ENCODE results near the gene GBP5.
A peak's percentile ranks its signal among the peaks of the same experiment; 100 is the strongest.
"Not testable (repeated sequence)": the region's sequence is repeated elsewhere in the genome, so short reads cannot be mapped to it uniquely, and the experiment has no call there.

Gene GBP5

DNA sequence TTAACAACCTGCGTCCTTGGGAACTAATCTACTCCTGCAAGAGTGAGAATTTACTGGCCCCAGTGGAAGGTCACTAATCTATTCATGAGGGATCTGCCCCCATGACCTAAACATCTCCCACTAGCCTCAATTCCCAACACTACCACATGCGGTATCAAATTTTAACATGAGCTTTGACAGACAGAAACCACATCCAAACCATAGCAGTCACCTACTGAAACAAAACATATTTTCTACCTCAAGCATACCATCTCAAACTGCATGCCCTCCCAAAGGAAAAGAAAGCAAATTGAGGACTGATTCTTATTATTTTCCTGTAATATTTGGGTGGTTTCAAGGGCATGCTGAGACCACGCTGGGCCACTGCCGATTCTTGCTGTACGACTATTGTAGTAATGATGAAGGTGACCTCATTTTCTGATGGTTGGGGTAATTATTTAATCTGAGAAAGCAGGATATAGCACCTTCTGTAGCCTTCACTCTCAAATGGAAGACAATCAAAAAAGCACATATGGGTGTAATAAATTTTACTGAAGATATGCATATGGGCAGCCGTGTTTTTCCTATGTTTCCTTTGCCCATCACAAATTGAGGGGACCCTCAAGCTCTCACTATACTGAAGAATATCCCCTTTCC, 13.2 kb upstream of the GBP5 start:
- H3K27ac ChIP-seq: peak overlapping the region in 12 of 21 experiments; percentile 3 to 92 (median 66)
- H3K4me3 ChIP-seq: no peak overlapping the region

DNA sequence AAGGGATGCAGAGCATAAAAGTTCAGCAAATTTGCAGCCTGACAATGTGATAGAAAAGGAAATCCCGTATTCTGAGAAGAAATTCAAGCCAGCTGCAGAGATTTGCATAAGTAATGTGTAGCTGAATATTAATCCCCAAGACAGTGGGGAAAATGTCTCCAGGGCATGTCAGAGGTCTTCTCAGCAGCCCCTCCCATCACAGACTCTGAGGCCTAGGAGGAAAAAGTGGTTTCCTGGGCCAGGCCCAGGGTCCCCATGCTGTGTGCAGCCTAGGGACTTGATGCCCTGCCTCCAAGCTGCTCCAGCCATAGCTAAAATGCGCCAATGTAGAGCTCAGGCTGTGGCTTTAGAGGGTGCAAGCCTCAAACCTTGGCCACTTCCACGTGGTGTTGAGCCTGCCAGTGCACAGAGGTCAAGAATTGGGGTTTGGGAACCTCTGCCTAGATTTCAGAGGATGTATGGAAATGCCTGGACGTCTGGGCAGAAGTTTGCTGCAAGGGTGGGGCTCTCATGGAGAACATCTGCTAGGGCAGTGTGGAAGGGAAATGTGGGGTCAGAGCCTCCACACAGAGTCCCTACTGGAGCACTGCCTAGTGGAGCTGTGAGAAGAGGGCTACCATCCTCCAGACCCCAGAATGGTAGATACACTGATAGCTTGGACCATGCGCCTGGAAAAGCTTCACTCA, 11.6 kb upstream of the GBP5 start:
- H3K27ac ChIP-seq: peak overlapping the region in 2 of 21 experiments; percentile 43 to 92
- not testable (repeated sequence) for H3K4me3 ChIP-seq

DNA sequence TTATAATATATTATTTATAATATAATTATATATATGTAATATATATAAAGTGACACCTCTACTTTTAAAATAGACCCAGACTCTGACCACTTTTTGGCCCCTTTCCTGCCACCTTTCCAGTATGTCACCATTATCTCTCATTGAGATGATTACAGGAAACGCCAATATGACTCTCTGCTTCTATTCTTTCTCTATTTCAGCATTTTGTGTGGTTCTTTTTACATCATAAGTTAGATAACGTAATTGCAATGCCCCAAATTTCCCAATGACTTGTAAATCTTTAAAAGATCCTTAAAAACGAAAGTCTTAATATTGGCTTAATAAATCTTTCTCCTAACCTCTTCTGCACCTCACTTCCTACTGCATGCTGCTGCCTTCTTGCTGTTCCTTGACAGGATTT, 8.1 kb upstream of the GBP5 start:
- Histone ChIP-seq H3K4me3 (no peak overlapping the region), H3K27ac (no peak overlapping the region)

DNA sequence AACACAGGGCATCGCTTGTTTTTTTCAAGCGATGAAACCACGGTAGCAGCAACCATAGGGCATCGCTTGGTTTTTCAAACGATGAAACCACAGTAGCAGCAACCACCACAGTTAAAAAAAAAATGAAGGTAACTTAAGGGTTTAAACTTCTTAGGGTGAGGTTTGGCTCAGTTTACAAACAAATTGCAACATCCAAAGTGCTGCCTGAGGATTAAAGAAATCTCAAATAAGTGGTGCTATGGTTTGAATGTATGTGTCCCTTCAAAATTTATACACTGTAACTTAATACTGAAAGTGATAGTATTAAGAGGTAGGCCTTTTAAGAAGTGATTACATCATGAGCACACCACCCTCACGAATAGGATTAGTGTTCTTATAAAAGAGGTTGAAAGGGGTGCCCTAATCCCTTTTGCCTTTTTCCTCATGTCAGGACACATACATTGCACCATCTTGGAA, 6.4 kb upstream of the GBP5 start:
- H3K4me3 ChIP-seq: no peak overlapping the region
- H3K27ac ChIP-seq: peak overlapping the region in 8 of 21 experiments; percentile 13 to 86 (median 54)

DNA sequence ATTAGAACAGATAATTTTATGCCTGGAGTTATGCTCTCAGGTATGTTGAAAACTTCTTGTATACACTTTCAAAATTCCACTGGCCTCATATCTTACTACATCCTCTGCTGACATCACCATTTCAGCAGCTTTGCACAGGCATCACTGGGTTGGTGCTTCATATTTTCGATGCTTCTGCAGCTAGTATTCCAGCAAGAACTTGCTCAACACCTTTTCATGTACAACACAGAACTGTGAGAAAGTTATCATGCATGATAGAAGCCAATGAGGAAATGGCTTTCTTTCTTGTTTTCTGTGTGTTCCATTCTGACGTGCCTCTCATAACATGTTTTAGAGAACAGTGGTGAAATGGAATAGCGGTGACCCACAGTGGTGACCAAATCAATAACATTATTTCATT, 5.1 kb upstream of the GBP5 start:
- H3K27ac ChIP-seq: peak overlapping the region in 7 of 21 experiments; percentile 33 to 86 (median 51)
- no peak overlapping the region for H3K4me3 ChIP-seq

DNA sequence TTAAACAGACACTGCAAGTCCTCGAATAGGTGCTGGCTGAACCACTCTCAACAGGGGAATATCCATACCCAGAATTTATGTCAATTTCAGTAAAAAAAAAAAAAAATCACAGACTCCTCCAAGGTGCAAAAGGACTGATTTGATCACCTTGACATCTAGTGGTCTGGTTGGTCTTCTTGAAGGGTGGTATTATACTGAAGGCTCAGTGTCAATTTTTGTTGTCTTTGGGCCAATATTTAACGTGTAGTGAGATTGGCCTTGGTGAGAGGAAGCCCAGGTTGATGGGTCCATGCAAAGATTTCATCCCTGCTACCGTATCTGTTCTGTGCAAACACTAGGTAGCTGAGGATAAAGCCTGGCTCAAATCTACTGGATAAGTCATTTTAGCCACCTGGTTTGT, 4.0 kb upstream of the GBP5 start:
- Histone ChIP-seq H3K4me3 (no peak overlapping the region), H3K27ac (peak overlapping the region in 1 of 21 experiments; percentile 86)

DNA sequence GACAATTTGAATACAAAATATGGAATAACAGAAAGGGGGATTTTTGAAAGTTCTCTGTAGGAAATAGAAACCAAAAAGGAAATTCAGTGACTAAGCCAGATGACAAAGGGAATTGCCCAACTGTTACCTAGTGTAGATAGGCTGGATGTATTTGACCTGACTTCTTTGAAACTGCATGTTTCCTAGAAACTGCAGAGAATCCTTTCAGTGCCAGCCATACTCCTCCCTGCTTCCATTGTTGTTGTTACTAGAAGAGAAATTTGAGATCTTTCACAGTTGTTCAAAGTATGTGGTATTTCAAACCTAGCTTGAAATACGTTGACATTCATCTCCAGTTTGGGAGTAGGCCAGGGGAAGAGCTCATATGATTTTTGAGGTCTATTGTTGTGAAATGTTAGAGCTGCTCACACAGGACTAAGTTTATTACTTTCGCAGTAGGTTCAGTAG, 1.8 kb upstream of the GBP5 start:
- H3K27ac ChIP-seq: peak overlapping the region in 15 of 21 experiments; percentile 5 to 86 (median 54)
- H3K4me3 ChIP-seq: no peak overlapping the region

DNA sequence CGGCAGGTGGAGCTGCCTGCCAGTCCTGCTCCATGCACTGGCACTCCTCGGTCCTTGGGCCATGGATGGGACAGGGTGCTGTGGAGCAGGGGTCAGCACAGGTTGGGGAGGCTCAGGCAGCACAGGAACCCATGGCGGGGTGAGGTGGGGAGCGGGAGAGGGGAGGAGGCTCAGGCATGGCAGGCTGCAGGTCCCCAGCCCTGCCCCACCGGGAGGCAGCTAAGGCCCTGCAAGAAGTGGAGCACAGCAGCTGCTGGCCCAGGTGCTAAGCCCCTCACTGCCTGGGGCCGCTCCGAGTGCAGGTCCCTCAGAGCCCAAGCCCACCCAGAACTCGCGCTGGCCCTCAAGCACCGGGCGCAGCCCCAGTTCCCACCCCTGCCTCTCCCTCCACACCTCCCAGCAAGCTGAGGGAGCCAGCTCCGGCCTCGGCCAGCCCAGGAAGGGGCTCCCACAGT, 691 bp upstream of the GBP5 start:
- H3K4me3 ChIP-seq: no peak overlapping the region
- peak overlapping the region in 9 of 21 experiments; percentile 2 to 86 (median 77) for H3K27ac ChIP-seq

DNA sequence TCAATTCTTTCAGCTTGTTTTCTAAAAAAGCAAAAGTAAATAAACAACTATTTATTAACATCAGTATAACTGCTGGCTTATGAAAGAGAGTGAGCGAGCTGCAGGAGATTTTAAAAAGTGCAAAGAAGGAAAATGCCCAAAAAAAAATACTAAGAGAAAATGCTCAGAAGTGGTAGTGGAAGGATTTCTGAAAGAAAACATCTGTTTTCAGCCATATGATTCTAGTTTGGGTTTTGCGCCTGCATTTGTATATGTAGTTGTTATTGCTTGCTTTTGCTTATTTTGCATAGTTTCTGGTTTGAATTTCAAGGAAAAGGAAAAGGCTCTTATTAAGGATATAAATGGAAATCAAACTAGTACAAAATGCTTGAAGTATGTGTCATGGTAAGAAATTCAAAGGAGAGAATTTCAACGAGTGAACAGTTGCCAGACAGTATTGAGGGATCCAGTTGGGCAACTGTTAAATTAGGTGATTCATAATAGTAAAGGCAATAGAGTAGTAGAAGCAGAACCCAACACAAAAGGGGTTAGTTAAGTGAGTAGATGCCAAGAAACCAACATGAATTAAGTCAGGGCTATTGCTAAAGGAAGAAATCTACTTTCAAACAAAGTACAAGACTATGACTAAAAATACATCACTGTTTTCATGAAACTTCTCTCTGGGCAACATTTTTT, 1.2 kb downstream of the GBP5 start:
- Histone ChIP-seq H3K27ac (peak overlapping the region in 9 of 21 experiments; percentile 26 to 86 (median 77)), H3K4me3 (peak overlapping the region; percentile 5 to 36 (median 28))

DNA sequence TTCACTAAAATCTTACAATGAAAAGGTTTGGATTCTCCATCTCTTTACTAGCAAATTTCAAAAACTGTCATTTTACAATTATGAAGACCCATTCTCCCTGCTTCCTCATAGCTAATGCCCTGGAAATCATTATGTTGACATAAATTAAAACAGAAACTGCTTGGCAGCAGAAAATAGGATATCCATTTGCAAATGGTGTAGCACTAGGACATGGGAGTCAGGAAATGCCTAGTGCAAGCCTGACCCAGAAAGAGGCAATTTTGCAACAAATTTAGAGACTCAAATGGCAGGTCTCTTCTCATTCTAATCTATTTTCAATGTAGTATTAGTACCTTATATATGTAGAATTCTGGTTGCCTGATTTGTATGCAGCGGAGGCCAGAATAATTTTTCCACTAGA, 2.2 kb downstream of the GBP5 start:
- H3K4me3 ChIP-seq: peak overlapping the region in 4 of 7 experiments; percentile 5 to 36 (median 30)
- peak overlapping the region in 3 of 21 experiments; percentile 80 to 86 (median 84) for H3K27ac ChIP-seq

DNA sequence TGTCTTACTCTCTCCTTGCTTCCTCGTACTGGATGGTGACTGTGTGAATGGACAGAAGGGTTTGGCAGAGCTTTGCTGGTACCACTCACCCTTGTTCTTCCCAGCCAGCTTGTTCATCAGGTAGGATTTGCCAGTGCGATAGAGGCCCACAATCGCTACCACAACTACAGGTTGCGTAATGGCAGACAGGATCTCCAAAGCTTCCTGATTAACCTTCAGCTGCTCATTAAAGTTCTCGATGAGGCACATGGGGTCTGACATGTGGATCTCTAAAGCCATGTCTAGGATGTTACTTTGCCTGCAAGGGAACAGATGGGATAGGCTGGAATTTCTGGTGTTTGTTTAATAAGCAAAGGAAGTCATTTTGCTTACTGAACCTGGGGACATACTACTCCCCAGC, 3.4 kb downstream of the GBP5 start:
- H3K27ac ChIP-seq: peak overlapping the region in 2 of 21 experiments; percentile 19 to 86
- H3K4me3 ChIP-seq: peak overlapping the region in 1 of 7 experiments; percentile 28

DNA sequence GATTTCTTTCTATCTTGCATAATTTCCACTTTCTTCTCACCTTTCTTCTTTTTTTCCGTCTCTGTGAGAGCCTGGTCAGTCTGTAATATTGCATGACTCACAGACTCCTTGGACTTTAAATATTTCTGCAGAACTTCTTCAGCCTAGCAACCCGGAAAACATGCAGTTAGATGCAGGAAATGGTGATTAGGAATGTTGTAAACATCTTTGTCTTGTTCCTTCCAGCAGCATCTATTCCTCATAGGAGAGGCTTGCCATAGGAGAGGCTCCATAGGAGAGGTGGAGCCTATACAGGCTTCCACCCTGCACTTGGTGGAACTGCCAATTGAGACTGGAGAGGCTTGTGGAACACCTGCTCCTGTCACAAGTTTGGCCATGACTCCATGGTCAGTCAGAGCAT, 10.0 kb downstream of the GBP5 start:
- no peak overlapping the region for H3K4me3 ChIP-seq
- peak overlapping the region in 8 of 21 experiments; percentile 6 to 74 (median 18) for H3K27ac ChIP-seq

DNA sequence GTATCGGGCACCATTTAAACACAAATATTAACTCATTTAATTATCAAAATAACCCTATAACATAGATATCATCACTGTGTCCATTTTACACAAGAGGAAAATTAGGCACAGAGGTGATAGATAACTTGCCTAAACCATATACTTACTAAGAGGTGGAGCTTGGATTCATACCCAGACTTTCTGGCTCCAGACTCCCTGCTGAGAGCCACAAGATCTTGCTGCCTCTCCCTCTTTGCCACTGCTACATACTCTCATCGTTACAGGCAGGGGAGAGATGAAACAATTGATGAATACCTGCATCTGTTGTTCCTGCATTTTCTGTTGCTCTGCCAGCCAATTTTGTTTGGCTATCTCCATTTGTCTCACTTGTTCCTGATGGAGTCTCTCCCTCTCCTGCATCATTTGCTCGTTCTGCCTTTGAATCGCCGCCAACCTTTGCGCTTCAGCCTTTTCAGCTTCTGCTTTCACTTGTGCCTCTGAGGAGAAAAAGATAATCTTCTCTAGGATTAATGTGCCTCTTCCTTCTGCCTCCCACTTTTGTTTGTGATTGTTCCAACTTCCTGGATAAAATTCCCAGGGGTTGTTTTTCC, 10.6 kb downstream of the GBP5 start:
- peak overlapping the region in 2 of 7 experiments; percentile 8 to 9 for H3K4me3 ChIP-seq
- H3K27ac ChIP-seq: peak overlapping the region in 9 of 21 experiments; percentile 12 to 74 (median 43)

DNA sequence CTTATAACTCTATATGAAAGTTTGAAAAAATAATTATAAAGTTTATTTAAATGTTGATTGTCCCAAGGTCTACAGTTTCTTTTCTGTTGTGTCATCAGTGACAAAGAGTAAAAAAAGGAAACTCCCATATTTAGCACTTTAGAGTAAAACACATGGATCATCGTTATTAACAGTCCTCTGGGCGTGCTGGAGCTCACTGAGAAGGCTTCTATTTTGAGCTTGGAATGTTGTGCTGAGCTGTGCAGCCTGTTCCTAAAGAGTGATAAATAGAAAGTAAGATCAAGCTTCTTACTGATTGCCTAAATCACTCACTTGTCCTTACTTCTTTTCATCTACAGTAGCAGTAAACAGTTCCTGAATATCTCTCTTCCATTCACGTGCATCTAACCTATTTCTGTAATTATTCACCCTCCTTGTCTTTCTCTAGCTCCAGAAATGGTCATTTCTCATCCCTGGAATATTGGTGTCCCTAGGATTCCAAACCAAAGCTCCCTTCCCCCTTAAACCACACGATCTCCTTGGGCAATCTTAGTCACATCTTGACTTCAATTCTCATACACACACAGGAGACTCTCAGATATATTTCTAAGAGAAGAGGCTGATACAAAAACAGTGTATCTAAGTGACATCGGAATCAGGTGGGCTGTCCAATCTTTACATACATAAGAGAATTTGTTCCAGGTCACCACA, 11.9 kb downstream of the GBP5 start:
- Histone ChIP-seq H3K4me3 (no peak overlapping the region), H3K27ac (peak overlapping the region in 10 of 21 experiments; percentile 2 to 75 (median 40))

DNA sequence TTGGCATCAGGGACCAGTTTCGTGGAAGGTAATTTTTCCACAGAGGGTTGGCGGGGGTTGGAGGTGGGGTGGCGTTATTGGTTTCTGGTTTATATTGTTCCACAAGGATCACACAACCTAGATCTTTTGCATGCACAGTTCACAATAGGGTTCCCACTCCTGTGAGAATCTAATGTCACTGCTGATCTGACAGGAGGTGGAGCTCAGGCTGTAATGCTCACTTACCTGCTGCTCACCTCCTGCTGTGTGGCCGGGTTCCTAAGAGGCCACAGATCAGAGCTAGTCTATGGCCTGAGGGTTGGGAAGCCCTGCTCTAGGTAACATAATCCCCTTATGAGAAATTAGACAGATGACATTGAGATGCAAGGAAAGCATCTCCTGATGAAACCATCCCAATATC, 12.6 kb downstream of the GBP5 start:
- H3K27ac ChIP-seq: peak overlapping the region in 9 of 21 experiments; percentile 12 to 75 (median 34)
- H3K4me3 ChIP-seq: no peak overlapping the region

DNA sequence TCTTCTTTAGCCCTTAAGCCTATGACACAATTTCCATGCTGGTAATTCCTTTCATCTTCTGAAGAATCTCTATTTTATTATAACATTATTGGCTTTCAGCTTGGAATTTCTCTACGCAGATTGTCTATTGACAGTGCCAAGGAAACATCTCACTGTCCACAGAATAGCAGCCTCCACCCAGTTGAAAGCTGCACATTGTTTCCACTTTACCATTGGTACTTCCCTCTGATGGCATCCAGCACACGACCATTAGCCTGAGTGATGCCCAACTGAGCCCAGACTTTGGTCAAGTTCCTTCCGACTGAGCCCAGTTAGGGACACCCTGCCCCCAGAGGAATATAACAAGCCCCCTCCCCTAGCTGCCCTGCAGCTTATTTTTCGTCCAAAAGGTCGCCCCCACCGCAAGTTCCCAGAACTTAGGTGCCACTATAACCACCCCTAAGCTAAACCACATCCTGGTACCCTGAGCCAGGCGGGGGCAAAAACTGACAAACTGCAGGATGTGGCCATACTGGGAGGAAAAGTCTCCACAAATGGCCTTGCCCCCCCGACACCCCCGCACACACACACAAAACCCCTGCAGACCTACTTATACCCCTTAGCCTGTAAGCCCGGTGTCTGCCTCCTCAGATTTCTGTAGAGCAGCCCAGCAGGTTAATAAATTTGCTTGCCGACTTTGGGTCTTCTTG, 13.2 kb downstream of the GBP5 start:
- Histone ChIP-seq H3K27ac (peak overlapping the region in 11 of 21 experiments; percentile 6 to 75 (median 34)), H3K4me3 (no peak overlapping the region)

DNA sequence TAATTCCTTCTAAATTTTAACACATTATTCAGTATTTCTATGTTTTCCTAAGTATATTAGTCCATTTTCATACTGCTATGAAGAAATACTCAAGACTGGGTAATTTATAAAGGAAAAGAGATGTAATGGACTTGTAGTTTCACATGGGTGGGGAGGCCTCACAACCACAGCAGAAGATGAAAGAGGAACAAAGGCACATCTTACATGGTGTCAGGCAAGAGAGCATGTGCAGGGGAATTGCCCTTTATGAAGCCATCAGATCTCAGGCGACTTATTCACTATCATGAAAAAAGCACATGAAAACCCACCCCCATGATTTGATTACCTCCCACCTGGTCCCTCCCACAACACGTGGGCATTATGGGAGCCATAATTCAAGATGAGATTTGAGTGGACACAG, 15.6 kb downstream of the GBP5 start:
- Histone ChIP-seq H3K4me3 (no peak overlapping the region), H3K27ac (no peak overlapping the region)

DNA sequence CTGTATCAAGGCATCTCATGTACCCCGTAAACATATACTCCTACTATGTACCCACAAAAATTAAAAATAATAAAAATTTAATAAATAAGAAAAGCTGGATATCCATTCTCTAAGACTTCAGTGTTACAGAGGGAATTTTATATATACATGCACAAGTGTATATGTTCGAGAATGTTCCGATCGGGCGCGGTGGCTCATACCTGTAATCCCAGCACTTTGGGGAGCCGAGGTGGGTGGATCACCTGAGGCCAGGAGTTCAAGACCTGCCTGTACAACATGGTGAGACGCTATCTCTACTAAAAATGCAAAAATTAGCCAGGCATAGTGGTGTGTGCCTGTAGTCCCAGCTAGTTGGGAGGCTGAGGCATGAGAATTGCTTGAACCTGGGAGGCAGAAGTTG, 17.1 kb downstream of the GBP5 start:
- H3K27ac ChIP-seq: not testable (repeated sequence)

More for the DNA sequence above, 17.1 kb downstream of the GBP5 start:
- H3K4me3 ChIP-seq: not testable (repeated sequence)

All from skin epidermis (tissue), 12 donors.